CD4-positive, alpha-beta T cell treated with Interleukin-10 for 1 hour (primary cell): ENCODE results near the gene CGA.

Experiments
- DNase-seq: peaks from one replicate; pipeline ENCODE4 v3.0.0-alpha.2; 2020

CGA gene

GRCh38 chr6:87082160-87082721 lies 12.7 kb downstream of the CGA start:
- DNase-seq: no peak

GRCh38 chr6:87078983-87079616 lies 15.8 kb downstream of the CGA start:
- DNase-seq: peak; percentile 47

- no peak for DNase-seq
These were observed 19.7 kb downstream of the CGA start for GRCh38 chr6:87075168-87075567.

GRCh38 chr6:87074101-87074621 lies 20.7 kb downstream of the CGA start:
- no peak for DNase-seq

GRCh38 chr6:87071683-87072082 lies 23.2 kb downstream of the CGA start:
- no peak for DNase-seq

- no peak for DNase-seq
These were observed 24.2 kb downstream of the CGA start for GRCh38 chr6:87070741-87071140.

- DNase-seq: no peak
These were observed 26.1 kb downstream of the CGA start for GRCh38 chr6:87068795-87069194.

GRCh38 chr6:87066449-87067333 lies 28.2 kb downstream of the CGA start:
- peak; percentile 50 for DNase-seq

- no peak for DNase-seq
These were observed 29.8 kb downstream of the CGA start for GRCh38 chr6:87065117-87065516.

GRCh38 chr6:87059943-87060342 lies 35.0 kb downstream of the CGA start:
- no peak for DNase-seq

GRCh38 chr6:87054143-87054833 lies 40.6 kb downstream of the CGA start:
- no peak for DNase-seq

GRCh38 chr6:87053312-87053711 lies 41.6 kb downstream of the CGA start:
- DNase-seq: no peak

GRCh38 chr6:87049779-87050178 lies 45.1 kb downstream of the CGA start:
- no peak for DNase-seq

- no peak for DNase-seq
These were observed 49.3 kb downstream of the CGA start for GRCh38 chr6:87045521-87046075.

GRCh38 chr6:87040729-87041128 lies 54.2 kb downstream of the CGA start:
- no peak for DNase-seq
